Effector memory CD4-positive, alpha-beta T cell (primary cell): ENCODE results near the gene LMBR1.

Experiments
- DNase-seq, 3 donors: peaks; one replicate each; pipeline ENCODE4 v3.0.0-alpha.2; 2020
- H3K27ac ChIP-seq: 2 replicates; pipeline ENCODE4 v1.7.0; 2013; ENCODE audit warnings: mild to moderate bottlenecking, low read length, moderate library complexity; ENCODE audit not compliant: insufficient read depth, poor library complexity, severe bottlenecking
- H3K27me3 ChIP-seq: replicated peaks from 2 replicates; pipeline ENCODE4 v1.7.0; 2013; ENCODE audit warnings: mild to moderate bottlenecking, low read length; ENCODE audit not compliant: insufficient read depth, control insufficient read depth, poor library complexity, severe bottlenecking
- H3K36me3 ChIP-seq: 2 replicates; pipeline ENCODE4 v1.7.0; 2013; ENCODE audit warnings: mild to moderate bottlenecking, low read length, moderate library complexity; ENCODE audit not compliant: control insufficient read depth, insufficient read depth
- H3K4me1 ChIP-seq: 2 replicates; pipeline ENCODE4 v1.7.0; 2013; ENCODE audit warnings: low read length, mild to moderate bottlenecking; ENCODE audit not compliant: control insufficient read depth, insufficient read depth, poor library complexity, severe bottlenecking
- H3K4me3 ChIP-seq: 2 replicates; pipeline ENCODE4 v1.7.0; 2013; ENCODE audit warnings: low read length, low read depth, mild to moderate bottlenecking; ENCODE audit not compliant: insufficient read depth, poor library complexity, severe bottlenecking
- H3K9me3 ChIP-seq: 2 replicates; pipeline ENCODE4 v1.7.0; 2013; ENCODE audit warnings: mild to moderate bottlenecking, low read length, moderate library complexity; ENCODE audit not compliant: control insufficient read depth

Gene LMBR1

GRCh38 chr7:156691764-156692163 is 201.2 kb downstream of the LMBR1 start:
- H3K9me3 ChIP-seq = no peaks in the 10 kb centered on the region
- H3K27ac ChIP-seq = no peak overlapping the region
- no peaks in the 10 kb centered on the region for H3K27me3 ChIP-seq
- no peak for DNase-seq
- H3K4me1 ChIP-seq = no peaks in the 10 kb centered on the region
- H3K4me3 ChIP-seq = no peak overlapping the region
- H3K36me3 ChIP-seq = no peaks in the 10 kb centered on the region

GRCh38 chr7:156684661-156685060 is 208.3 kb downstream of the LMBR1 start:
- H3K27ac ChIP-seq = no peak overlapping the region
- no peaks in the 10 kb centered on the region for H3K9me3 ChIP-seq
- no peak overlapping the region for H3K4me3 ChIP-seq
- no peak for DNase-seq
- H3K4me1 ChIP-seq = no peaks in the 10 kb centered on the region
- H3K27me3 ChIP-seq = no peaks in the 10 kb centered on the region
- peaks cover 21% of the 10 kb centered on the region for H3K36me3 ChIP-seq

GRCh38 chr7:156684251-156684650 is 208.7 kb downstream of the LMBR1 start:
- Histone ChIP-seq H3K36me3 (peaks cover 21% of the 10 kb centered on the region), H3K9me3 (no peaks in the 10 kb centered on the region), H3K4me1 (no peaks in the 10 kb centered on the region), H3K27ac (no peak overlapping the region), H3K4me3 (no peak overlapping the region), H3K27me3 (no peaks in the 10 kb centered on the region)
- no peak for DNase-seq

- DNase-seq = no peak
- H3K4me1 ChIP-seq = no peaks in the 10 kb centered on the region
- H3K27me3 ChIP-seq = no peaks in the 10 kb centered on the region
- no peaks in the 10 kb centered on the region for H3K9me3 ChIP-seq
- peaks cover 21% of the 10 kb centered on the region for H3K36me3 ChIP-seq
- no peak overlapping the region for H3K4me3 ChIP-seq
- H3K27ac ChIP-seq = no peak overlapping the region
Measured at GRCh38 chr7:156682928-156683327, 210.1 kb downstream of the LMBR1 start.

- DNase-seq = no peak
- Histone ChIP-seq H3K27ac (no peak overlapping the region), H3K9me3 (no peaks in the 10 kb centered on the region), H3K4me3 (no peak overlapping the region), H3K4me1 (no peaks in the 10 kb centered on the region), H3K27me3 (no peaks in the 10 kb centered on the region), H3K36me3 (peaks cover 27% of the 10 kb centered on the region)
Measured at GRCh38 chr7:156680281-156680680, 212.7 kb downstream of the LMBR1 start.

- Histone ChIP-seq H3K27ac (no peak overlapping the region), H3K36me3 (peaks cover 13% of the 10 kb centered on the region), H3K4me3 (no peak overlapping the region), H3K27me3 (no peaks in the 10 kb centered on the region), H3K9me3 (no peaks in the 10 kb centered on the region), H3K4me1 (no peaks in the 10 kb centered on the region)
- no peak for DNase-seq
Measured at GRCh38 chr7:156677374-156678054, 215.5 kb downstream of the LMBR1 start.

- H3K36me3 ChIP-seq = peaks cover 8% of the 10 kb centered on the region
- no peak overlapping the region for H3K27ac ChIP-seq
- no peaks in the 10 kb centered on the region for H3K27me3 ChIP-seq
- DNase-seq = no peak
- H3K9me3 ChIP-seq = no peaks in the 10 kb centered on the region
- no peak overlapping the region for H3K4me3 ChIP-seq
- H3K4me1 ChIP-seq = no peaks in the 10 kb centered on the region
Measured at GRCh38 chr7:156676263-156676662, 216.7 kb downstream of the LMBR1 start.

- H3K4me3 ChIP-seq = no peak overlapping the region
- peaks cover 8% of the 10 kb centered on the region for H3K36me3 ChIP-seq
- no peaks in the 10 kb centered on the region for H3K4me1 ChIP-seq
- DNase-seq = no peak
- no peaks in the 10 kb centered on the region for H3K27me3 ChIP-seq
- no peaks in the 10 kb centered on the region for H3K9me3 ChIP-seq
- H3K27ac ChIP-seq = no peak overlapping the region
Measured at GRCh38 chr7:156675721-156676120, 217.3 kb downstream of the LMBR1 start.

GRCh38 chr7:156673902-156674301 is 219.1 kb downstream of the LMBR1 start:
- H3K4me1 ChIP-seq = no peaks in the 10 kb centered on the region
- H3K36me3 ChIP-seq = peaks cover 8% of the 10 kb centered on the region

GRCh38 chr7:156673454-156673853 is 219.5 kb downstream of the LMBR1 start:
- no peaks in the 10 kb centered on the region for H3K4me1 ChIP-seq
- no peak for DNase-seq
- H3K9me3 ChIP-seq = no peaks in the 10 kb centered on the region
- no peak overlapping the region for H3K4me3 ChIP-seq
- H3K36me3 ChIP-seq = peaks cover 8% of the 10 kb centered on the region
- no peak overlapping the region for H3K27ac ChIP-seq
- no peaks in the 10 kb centered on the region for H3K27me3 ChIP-seq

More at GRCh38 chr7:156673902-156674301, 219.1 kb downstream of the LMBR1 start:
- Histone ChIP-seq H3K4me3 (no peak overlapping the region), H3K9me3 (no peaks in the 10 kb centered on the region), H3K27me3 (no peaks in the 10 kb centered on the region), H3K27ac (no peak overlapping the region)
- no peak for DNase-seq
